Upper lobe of left lung (tissue), 6 donors: ENCODE measurements around the gene RFESD. TPM values are rescaled to one million over a fixed set of nuclear protein-coding genes. Genes with fewer than 3 reads are reported as not detected.

ENCODE experiments used
- ATAC-seq, 2 donors: fragments of 200-7000 bp; cut with Tn5 transposase; one replicate each; pipeline ENCODE4 v1.9.1; 2022; ENCODE audit warnings: mild to moderate bottlenecking in 2 of 2, moderate library complexity in 2 of 2; ENCODE audit not compliant: low FRiP score in 2 of 2
- DNase-seq, 2 donors: peaks; one replicate each; pipeline ENCODE4 v3.0.0-alpha.2; 2019 to 2020
- H3K27ac ChIP-seq, 4 donors: fragments of 200-600 bp; sonication (generic); one replicate each; pipeline ENCODE4 v1.5.1; 2016 to 2019
- H3K27me3 ChIP-seq, 4 donors: fragments of 200-600 bp; sonication (generic); one replicate each; pipeline ENCODE4 v1.5.1; 2017 to 2019
- H3K36me3 ChIP-seq, 4 donors: fragments of 200-600 bp; sonication (generic); one replicate each; pipeline ENCODE4 v1.5.1; 2016 to 2019
- H3K4me1 ChIP-seq, 4 donors: fragments of 200-600 bp; sonication (generic); one replicate each; pipeline ENCODE4 v1.5.1; 2018 to 2019
- H3K4me3 ChIP-seq, 4 donors: fragments of 200-600 bp; sonication (generic); one replicate each; pipeline ENCODE4 v1.5.1; 2017 to 2019; ENCODE audit warnings: mild to moderate bottlenecking in 2 of 4, moderate library complexity in 1 of 4
- H3K9me3 ChIP-seq, 4 donors: fragments of 200-600 bp; sonication (generic); one replicate each; pipeline ENCODE4 v1.5.1; 2018 to 2019
- EP300 ChIP-seq, 4 donors: sonication (generic); formaldehyde crosslinking; IDR thresholded peaks; one replicate each; pipeline ENCODE4 v1.5.1; 2017; ENCODE audit warnings: antibody characterized with exemption in 4 of 4, control low read depth in 2 of 4
- POLR2A ChIP-seq, 4 donors: fragments of 450-650 bp; IDR thresholded peaks; one replicate each; pipeline ENCODE4 v1.5.1; 2016 to 2017; ENCODE audit warnings: antibody characterized with exemption in 4 of 4, mild to moderate bottlenecking in 2 of 4
- POLR2AphosphoS5 ChIP-seq, 2 donors: sonication (generic); formaldehyde crosslinking; IDR thresholded peaks; one replicate each; pipeline ENCODE4 v1.5.1; 2017; ENCODE audit warnings: antibody characterized with exemption in 2 of 2
- WGBS, 2 donors: methylation state at CpG; one replicate each; pipeline ENCODE4 v1.1.5; 2017 to 2018; 5-methylcytosine and 5-hydroxymethylcytosine counted together
- total RNA-seq, 6 donors: library from RNA; depleted of rRNA in 4 of 6; stranded (reverse); fragments of >200 nt in 4 of 6; gene quantifications; one replicate each; pipeline versions ENCODE4 v1.1.0 to v1.2.1, GENCODE V29; 2016 to 2021
- TF ChIP-seq, protein P1 (sequence below), 6 experiments: fragments of 450-650 bp in 4 of 6; fragments of 200-600 bp in 2 of 6; sonication (generic) in 2 of 6; IDR thresholded peaks; one replicate each; pipeline ENCODE4 v1.5.1; 2016 to 2019; ENCODE audit warnings: antibody characterized with exemption in 6 of 6
- donor health status: DM: no; HTN: no; CAD: no; lungs with moderate emphysema.
- donor health status: DM: no; HTN: yes; CAD: no; lungs with severe emphysema.

Gene RFESD
- total RNA-seq, 6 donors from 2014 or later, result 1.0 to 6.8 (median 1.8) TPM

DNA sequence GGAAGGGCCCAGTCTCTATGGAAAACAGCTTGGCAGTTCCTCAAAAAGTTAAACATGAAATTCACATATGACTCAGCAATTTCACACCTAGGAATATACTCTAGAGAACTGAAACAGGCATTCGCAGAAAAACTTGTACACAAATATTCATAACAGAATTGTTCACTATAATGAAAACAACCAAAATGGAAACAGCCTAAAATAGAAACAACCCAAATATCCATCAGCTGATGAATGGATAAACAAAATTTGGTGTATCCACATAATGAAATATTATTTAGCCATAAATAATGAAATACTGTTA, 31.5 kb upstream of the RFESD start:
- Histone ChIP-seq H3K27me3 (no peaks in the 10 kb centered on the region), H3K4me1 (peaks cover 8 to 10% (median 9%) of the 10 kb centered on the region in 4 donors), H3K36me3 (no peaks in the 10 kb centered on the region), H3K9me3 (peaks cover 0 to 7% (median 0%) of the 10 kb centered on the region in 4 donors), H3K4me3 (no peak overlapping the region), H3K27ac (no peak overlapping the region)
- DNase-seq (no peak), ATAC-seq (no peak)
- 80 to 93% methylated on average over 1 of the region's 1 CpG for WGBS, 2 donors
- TF ChIP-seq EP300 (IDR thresholded peaks at IDR 0.05), result no peak
- no peak for TF ChIP-seq POLR2AphosphoS5 (IDR thresholded peaks at IDR 0.05)
- no peak for TF ChIP-seq POLR2A (IDR thresholded peaks at IDR 0.05)
- TF ChIP-seq, protein P1, sequence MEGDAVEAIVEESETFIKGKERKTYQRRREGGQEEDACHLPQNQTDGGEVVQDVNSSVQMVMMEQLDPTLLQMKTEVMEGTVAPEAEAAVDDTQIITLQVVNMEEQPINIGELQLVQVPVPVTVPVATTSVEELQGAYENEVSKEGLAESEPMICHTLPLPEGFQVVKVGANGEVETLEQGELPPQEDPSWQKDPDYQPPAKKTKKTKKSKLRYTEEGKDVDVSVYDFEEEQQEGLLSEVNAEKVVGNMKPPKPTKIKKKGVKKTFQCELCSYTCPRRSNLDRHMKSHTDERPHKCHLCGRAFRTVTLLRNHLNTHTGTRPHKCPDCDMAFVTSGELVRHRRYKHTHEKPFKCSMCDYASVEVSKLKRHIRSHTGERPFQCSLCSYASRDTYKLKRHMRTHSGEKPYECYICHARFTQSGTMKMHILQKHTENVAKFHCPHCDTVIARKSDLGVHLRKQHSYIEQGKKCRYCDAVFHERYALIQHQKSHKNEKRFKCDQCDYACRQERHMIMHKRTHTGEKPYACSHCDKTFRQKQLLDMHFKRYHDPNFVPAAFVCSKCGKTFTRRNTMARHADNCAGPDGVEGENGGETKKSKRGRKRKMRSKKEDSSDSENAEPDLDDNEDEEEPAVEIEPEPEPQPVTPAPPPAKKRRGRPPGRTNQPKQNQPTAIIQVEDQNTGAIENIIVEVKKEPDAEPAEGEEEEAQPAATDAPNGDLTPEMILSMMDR (IDR thresholded peaks at IDR 0.05), result no peak

DNA sequence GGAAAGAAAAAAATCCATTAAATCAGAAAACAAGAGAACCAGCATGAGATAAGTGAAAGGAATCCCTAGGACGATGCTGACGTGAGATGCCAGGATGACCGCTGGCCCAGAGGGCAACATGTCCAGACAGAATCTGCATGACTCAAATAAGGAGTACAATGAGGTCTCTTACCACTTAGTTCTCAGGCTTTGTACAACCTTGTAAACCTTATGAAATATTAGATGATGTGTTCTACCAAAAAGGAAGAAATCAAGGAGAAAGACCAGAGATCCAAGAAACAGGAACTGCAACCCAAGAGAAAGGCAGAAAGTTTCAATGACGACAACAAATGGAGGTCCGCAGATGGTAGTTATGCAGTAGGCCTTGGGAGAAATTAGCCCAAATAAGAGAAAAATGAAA, 29.5 kb upstream of the RFESD start:
- H3K27me3 ChIP-seq, result no peaks in the 10 kb centered on the region
- H3K9me3 ChIP-seq, result peaks cover 0 to 7% (median 0%) of the 10 kb centered on the region in 4 donors
- TF ChIP-seq POLR2A (IDR thresholded peaks at IDR 0.05) (no peak), EP300 (IDR thresholded peaks at IDR 0.05) (no peak), POLR2AphosphoS5 (IDR thresholded peaks at IDR 0.05) (no peak)
- TF ChIP-seq, protein P1 (IDR thresholded peaks at IDR 0.05), result no peak
- no peaks in the 10 kb centered on the region for H3K36me3 ChIP-seq
- no peak for DNase-seq
- no peak for ATAC-seq
- H3K4me1 ChIP-seq, result peaks cover 14 to 28% (median 22%) of the 10 kb centered on the region in 4 donors
- no peak overlapping the region for H3K27ac ChIP-seq
- WGBS, 2 donors, result 75 to 90% methylated on average over 5 of the region's 5 CpGs
- H3K4me3 ChIP-seq, result no peak overlapping the region

DNA sequence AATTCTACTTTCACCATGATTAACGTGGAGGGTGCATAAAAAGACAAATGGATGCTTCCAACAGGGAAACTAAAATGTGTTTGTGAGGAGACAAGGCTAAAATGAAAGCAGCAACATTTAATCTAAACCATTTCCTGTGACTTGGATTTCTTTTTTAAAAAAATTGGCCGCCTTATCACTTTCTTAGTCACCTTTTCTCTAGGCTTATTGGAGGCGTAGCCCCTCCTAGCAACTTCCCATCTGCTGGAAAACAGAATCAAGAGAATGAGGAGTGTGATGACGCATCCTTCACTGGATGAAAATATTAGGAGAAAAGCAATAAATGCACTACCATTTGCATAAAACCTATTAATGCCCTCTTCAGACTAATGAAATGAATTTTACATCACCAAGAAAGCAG, 27.5 kb upstream of the RFESD start:
- peak overlapping the region in 1 of 4 donors; percentile 59 for H3K4me3 ChIP-seq
- no peak for ATAC-seq
- 86% methylated on average over 4 of the region's 4 CpGs for WGBS, 2 donors

DNA sequence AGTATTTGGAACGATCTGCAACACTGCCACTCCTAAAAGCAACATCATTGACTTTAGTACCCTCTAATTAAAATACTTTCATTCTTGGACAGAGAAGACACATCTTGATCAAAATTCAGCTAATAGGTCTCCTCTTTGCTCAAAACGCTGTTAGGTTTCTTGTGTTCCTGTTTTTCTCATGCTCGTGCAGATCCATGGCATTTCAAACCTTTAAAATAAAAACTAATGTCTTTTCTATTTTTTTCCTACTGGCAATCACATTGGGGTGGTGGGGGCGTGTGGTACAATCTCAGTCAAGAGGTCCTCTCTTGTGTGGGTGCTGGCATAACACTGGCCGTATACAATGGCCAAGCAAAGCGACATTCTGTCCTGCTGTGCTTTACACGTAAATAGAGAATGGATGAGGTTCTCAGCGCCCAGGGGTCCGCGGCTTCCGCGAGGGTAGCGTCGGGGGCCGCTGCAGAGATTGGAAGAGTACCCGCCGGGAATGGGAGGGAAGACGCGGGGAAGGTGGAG, 27.0 kb upstream of the RFESD start:
- Histone ChIP-seq H3K4me3 (peak overlapping the region; percentile 48 to 64 (median 57)), H3K4me1 (peaks cover 18 to 32% (median 22%) of the 10 kb centered on the region in 4 donors), H3K27me3 (no peaks in the 10 kb centered on the region), H3K27ac (peak overlapping the region in 1 of 4 donors; percentile 66), H3K36me3 (no peaks in the 10 kb centered on the region), H3K9me3 (no peaks in the 10 kb centered on the region)
- TF ChIP-seq POLR2A (IDR thresholded peaks at IDR 0.05) (no peak), POLR2AphosphoS5 (IDR thresholded peaks at IDR 0.05) (no peak)
- no peak for DNase-seq
- 11 to 13% methylated on average over 19 of the region's 19 CpGs for WGBS, 2 donors
- peak in 1 of 2 donors; percentile 17 for ATAC-seq

More for the DNA sequence above, 27.5 kb upstream of the RFESD start:
- no peak for DNase-seq
- peaks cover 18 to 32% (median 22%) of the 10 kb centered on the region in 4 donors for H3K4me1 ChIP-seq
- H3K27me3 ChIP-seq, result no peaks in the 10 kb centered on the region
- TF ChIP-seq EP300 (IDR thresholded peaks at IDR 0.05) (no peak), POLR2A (IDR thresholded peaks at IDR 0.05) (no peak), POLR2AphosphoS5 (IDR thresholded peaks at IDR 0.05) (no peak)
- TF ChIP-seq, protein P1 (IDR thresholded peaks at IDR 0.05), result no peak
- H3K27ac ChIP-seq, result no peak overlapping the region
- H3K9me3 ChIP-seq, result no peaks in the 10 kb centered on the region
- H3K36me3 ChIP-seq, result no peaks in the 10 kb centered on the region

DNA sequence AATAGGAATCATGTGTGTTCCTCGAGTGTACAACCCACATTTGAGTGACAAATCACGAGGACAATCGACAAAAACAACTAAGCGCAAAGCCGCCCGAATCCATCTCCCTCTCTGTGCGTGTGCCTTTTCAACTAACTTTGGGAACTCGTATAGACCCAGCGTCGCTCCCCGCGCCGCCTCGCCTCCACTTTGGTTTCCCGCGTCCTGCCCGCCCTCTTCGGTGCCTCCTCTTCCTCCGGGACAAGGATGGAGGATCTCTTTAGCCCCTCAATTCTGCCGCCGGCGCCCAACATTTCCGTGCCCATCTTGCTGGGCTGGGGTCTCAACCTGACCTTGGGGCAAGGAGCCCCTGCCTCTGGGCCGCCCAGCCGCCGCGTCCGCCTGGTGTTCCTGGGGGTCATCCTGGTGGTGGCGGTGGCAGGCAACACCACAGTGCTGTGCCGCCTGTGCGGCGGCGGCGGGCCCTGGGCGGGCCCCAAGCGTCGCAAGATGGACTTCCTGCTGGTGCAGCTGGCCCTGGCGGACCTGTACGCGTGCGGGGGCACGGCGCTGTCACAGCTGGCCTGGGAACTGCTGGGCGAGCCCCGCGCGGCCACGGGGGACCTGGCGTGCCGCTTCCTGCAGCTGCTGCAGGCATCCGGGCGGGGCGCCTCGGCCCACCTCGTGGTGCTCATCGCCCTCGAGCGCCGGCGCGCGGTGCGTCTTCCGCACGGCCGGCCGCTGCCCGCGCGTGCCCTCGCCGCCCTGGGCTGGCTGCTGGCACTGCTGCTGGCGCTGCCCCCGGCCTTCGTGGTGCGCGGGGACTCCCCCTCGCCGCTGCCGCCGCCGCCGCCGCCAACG, 26.3 kb upstream of the RFESD start, which contains the start of gene GPR150:
TSS of gene GPR150 (plus strand) at position 58 of the 840 bp plus-strand sequence. CDS start at position 247, 189 bp downstream.
- Histone ChIP-seq H3K9me3 (no peaks in the 10 kb centered on the region), H3K27me3 (no peaks in the 10 kb centered on the region), H3K4me1 (peaks cover 18 to 32% (median 22%) of the 10 kb centered on the region in 4 donors), H3K4me3 (peak within 1 kb of the TSS; percentile 48 to 67 (median 62)), H3K36me3 (no peaks in the 10 kb centered on the region), H3K27ac (peak within 1 kb of the TSS in 3 of 4 donors; percentile 41 to 66 (median 54))
- DNase-seq, result peak; percentile 52 to 94
- no peak for TF ChIP-seq EP300 (IDR thresholded peaks at IDR 0.05)
- peak in 1 of 4 donors; percentile 23 for TF ChIP-seq POLR2A (IDR thresholded peaks at IDR 0.05)
- TF ChIP-seq, protein P1 (IDR thresholded peaks at IDR 0.05), result peak in 2 of 6 experiments; percentile 36 to 51
- TF ChIP-seq POLR2AphosphoS5 (IDR thresholded peaks at IDR 0.05), result no peak
- peak; percentile 63 to 81 for ATAC-seq
- 0 to 1% methylated on average over 19 to 21 of the region's 85 CpGs for WGBS, 2 donors
